T47D (cell line): ENCODE data around the gene STRIP1.
A peak's percentile ranks its signal among the peaks of the same experiment; 100 is the strongest.
"Not testable (repeated sequence)": the region's sequence is repeated elsewhere in the genome, so short reads cannot be mapped to it uniquely, and the experiment has no call there.

ENCODE experiments used
- DNase-seq, 2 experiments: peaks; one replicate each; pipeline versions ENCODE4 v3.0.0 to v3.0.0-alpha.2; 2011 to 2012; ENCODE audit warnings: low read depth in 1 of 2, low spot score in 1 of 2
- JUND ChIP-seq: IDR thresholded peaks from 2 replicates; pipeline ENCODE4 v1.6.1; 2012; ENCODE audit warnings: low read depth
- in situ Hi-C: cut with HindIII; loops from 2 replicates; pipeline ENCODE4 v1.10.0; 2016; ENCODE audit warnings: low sequenced_read_pairs, low pct_unique_long_range_greater_than_20kb

The STRIP1 gene

GRCh38 chr1:110070671-110071242, 36.3 kb downstream of the STRIP1 start, which contains the start of gene ALX3:
TSS of gene ALX3 (minus strand) at chr1:110070672. CDS start at chr1:110070612, 60 bp downstream.
- no peak for DNase-seq
- in situ Hi-C loops = no loop called here
- TF ChIP-seq JUND = no peak

- no peak for DNase-seq
- in situ Hi-C loops = no loop called here
- no peak for TF ChIP-seq JUND
These were observed 39.7 kb downstream of the STRIP1 start for GRCh38 chr1:110074166-110074565.

- no peak for DNase-seq
- TF ChIP-seq JUND = no peak
These were observed 42.5 kb downstream of the STRIP1 start for GRCh38 chr1:110076789-110077500.

GRCh38 chr1:110079995-110080394, 45.6 kb downstream of the STRIP1 start:
- DNase-seq, in situ Hi-C loops: not testable (repeated sequence)

More at GRCh38 chr1:110076789-110077500, 42.5 kb downstream of the STRIP1 start:
- in situ Hi-C loops = no loop called here

GRCh38 chr1:110081061-110081460, 46.6 kb downstream of the STRIP1 start:
- in situ Hi-C loops = no loop called here
- no peak for TF ChIP-seq JUND
- DNase-seq = no peak

- in situ Hi-C loops = no loop called here
These were observed 48.1 kb downstream of the STRIP1 start for GRCh38 chr1:110082477-110082876.

GRCh38 chr1:110083061-110083865, 48.8 kb downstream of the STRIP1 start:
- no peak for DNase-seq
- in situ Hi-C loops = no loop called here
- no peak for TF ChIP-seq JUND

More at GRCh38 chr1:110082477-110082876, 48.1 kb downstream of the STRIP1 start:
- DNase-seq = no peak
- TF ChIP-seq JUND = no peak

GRCh38 chr1:110083866-110084226, 49.4 kb downstream of the STRIP1 start:
- no peak for TF ChIP-seq JUND
- DNase-seq = no peak
- in situ Hi-C loops = no loop called here

GRCh38 chr1:110084227-110085078, 50.0 kb downstream of the STRIP1 start:
- in situ Hi-C loops = no loop called here
- DNase-seq = no peak
- TF ChIP-seq JUND = no peak

GRCh38 chr1:110085671-110086070, 51.2 kb downstream of the STRIP1 start:
- in situ Hi-C loops = no loop called here
- DNase-seq = no peak
- TF ChIP-seq JUND = no peak

- in situ Hi-C loops = no loop called here
- TF ChIP-seq JUND = no peak
- DNase-seq = peak; percentile 44 to 61
These were observed 52.5 kb downstream of the STRIP1 start for GRCh38 chr1:110086961-110087360.
